ENCODE data around the gene ASAP2. TPM values are rescaled to one million over a fixed set of nuclear protein-coding genes. Genes with fewer than 3 reads are reported as not detected.
A peak's percentile ranks its signal among the peaks of the same experiment; 100 is the strongest.

ASAP2 gene
- total RNA-seq, 1 experiment from 2014 or later, result 14.3 TPM

DNA sequence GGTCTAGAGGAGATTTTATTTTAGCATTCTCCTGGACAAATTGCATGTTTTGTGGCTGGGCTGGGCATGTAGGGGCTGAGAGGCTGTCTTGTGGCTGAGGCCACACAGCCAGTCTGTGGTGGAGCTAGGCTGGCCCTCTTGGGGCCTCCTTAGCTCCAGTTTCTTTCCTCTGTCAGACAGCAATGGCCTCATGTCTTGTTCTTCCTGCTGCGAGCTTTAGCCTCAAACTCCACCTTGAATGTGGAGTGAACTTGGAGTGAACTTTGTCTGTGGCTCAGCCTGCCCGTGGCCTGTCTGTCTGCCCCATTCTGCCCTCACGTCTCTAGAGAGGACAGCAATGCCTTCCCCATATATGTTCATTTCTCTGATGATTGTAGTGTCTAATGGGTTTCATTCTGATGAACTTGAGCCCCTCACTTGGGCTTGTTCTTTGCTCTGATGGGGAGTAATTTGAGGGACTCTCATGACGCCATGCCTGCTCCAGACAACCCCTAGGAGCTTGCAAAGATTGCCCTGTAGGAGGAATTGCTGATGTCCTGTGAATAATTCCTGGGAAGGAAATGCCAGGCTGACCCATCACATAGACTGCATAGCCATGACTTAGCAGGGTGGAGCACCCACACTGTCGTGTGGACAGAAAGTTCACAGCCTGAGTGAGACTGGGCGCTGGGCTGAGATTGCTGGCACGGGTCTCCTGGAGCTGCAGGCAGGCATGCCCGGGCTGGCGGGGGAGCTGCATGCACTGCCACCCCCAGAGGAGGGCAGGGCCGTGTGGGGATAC is 42.6 kb downstream of the ASAP2 start:
- H3K27ac Mint-ChIP-seq, result peak overlapping the region; percentile 10; the same call in 1 of the 2 replicates
- POLR2A ChIA-PET, result no interaction called here
- ATAC-seq (no peak), DNase-seq (ENCODE audit: low spot score) (no peak)
- no peak for TF ChIP-seq NR1H2 (CRISPR knock-in tag; IDR thresholded peaks at IDR 0.05)
- TF ChIP-seq, protein P1, sequence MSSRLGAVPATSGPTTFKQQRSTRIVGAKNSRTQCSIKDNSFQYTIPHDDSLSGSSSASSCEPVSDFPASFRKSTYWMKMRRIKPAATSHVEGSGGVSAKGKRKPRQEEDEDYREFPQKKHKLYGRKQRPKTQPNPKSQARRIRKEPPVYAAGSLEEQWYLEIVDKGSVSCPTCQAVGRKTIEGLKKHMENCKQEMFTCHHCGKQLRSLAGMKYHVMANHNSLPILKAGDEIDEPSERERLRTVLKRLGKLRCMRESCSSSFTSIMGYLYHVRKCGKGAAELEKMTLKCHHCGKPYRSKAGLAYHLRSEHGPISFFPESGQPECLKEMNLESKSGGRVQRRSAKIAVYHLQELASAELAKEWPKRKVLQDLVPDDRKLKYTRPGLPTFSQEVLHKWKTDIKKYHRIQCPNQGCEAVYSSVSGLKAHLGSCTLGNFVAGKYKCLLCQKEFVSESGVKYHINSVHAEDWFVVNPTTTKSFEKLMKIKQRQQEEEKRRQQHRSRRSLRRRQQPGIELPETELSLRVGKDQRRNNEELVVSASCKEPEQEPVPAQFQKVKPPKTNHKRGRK (CRISPR knock-in tag; IDR thresholded peaks at IDR 0.05; ENCODE audit: borderline replicate concordance), result no peak
- TF ChIP-seq TEAD4 (CRISPR knock-in tag; IDR thresholded peaks at IDR 0.05), result no peak
- no peak for TF ChIP-seq CBFB (CRISPR knock-in tag; IDR thresholded peaks at IDR 0.05; ENCODE audit: low read depth)
- TF ChIP-seq, protein P2, sequence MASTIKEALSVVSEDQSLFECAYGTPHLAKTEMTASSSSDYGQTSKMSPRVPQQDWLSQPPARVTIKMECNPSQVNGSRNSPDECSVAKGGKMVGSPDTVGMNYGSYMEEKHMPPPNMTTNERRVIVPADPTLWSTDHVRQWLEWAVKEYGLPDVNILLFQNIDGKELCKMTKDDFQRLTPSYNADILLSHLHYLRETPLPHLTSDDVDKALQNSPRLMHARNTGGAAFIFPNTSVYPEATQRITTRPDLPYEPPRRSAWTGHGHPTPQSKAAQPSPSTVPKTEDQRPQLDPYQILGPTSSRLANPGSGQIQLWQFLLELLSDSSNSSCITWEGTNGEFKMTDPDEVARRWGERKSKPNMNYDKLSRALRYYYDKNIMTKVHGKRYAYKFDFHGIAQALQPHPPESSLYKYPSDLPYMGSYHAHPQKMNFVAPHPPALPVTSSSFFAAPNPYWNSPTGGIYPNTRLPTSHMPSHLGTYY (CRISPR knock-in tag; IDR thresholded peaks at IDR 0.05), result no peak
- TF ChIP-seq, protein P3, sequence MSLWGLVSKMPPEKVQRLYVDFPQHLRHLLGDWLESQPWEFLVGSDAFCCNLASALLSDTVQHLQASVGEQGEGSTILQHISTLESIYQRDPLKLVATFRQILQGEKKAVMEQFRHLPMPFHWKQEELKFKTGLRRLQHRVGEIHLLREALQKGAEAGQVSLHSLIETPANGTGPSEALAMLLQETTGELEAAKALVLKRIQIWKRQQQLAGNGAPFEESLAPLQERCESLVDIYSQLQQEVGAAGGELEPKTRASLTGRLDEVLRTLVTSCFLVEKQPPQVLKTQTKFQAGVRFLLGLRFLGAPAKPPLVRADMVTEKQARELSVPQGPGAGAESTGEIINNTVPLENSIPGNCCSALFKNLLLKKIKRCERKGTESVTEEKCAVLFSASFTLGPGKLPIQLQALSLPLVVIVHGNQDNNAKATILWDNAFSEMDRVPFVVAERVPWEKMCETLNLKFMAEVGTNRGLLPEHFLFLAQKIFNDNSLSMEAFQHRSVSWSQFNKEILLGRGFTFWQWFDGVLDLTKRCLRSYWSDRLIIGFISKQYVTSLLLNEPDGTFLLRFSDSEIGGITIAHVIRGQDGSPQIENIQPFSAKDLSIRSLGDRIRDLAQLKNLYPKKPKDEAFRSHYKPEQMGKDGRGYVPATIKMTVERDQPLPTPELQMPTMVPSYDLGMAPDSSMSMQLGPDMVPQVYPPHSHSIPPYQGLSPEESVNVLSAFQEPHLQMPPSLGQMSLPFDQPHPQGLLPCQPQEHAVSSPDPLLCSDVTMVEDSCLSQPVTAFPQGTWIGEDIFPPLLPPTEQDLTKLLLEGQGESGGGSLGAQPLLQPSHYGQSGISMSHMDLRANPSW (CRISPR knock-in tag; conservative IDR thresholded peaks at IDR 0.05; ENCODE audit: low read depth), result no peak
- TF ChIP-seq ATF1 (CRISPR knock-in tag; IDR thresholded peaks at IDR 0.05), result no peak
- no peak for TF ChIP-seq GRHL2 (CRISPR knock-in tag; IDR thresholded peaks at IDR 0.05; ENCODE audit: insufficient replicate concordance, severe bottlenecking)
- TF ChIP-seq, protein P4, sequence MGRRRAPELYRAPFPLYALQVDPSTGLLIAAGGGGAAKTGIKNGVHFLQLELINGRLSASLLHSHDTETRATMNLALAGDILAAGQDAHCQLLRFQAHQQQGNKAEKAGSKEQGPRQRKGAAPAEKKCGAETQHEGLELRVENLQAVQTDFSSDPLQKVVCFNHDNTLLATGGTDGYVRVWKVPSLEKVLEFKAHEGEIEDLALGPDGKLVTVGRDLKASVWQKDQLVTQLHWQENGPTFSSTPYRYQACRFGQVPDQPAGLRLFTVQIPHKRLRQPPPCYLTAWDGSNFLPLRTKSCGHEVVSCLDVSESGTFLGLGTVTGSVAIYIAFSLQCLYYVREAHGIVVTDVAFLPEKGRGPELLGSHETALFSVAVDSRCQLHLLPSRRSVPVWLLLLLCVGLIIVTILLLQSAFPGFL (CRISPR knock-in tag; IDR thresholded peaks at IDR 0.05; ENCODE audit: borderline replicate concordance), result no peak
- TF ChIP-seq NFATC4 (CRISPR knock-in tag; IDR thresholded peaks at IDR 0.05), result no peak
- TF ChIP-seq CREM (CRISPR knock-in tag; IDR thresholded peaks at IDR 0.05), result no peak
- TF ChIP-seq NR2C2 (CRISPR knock-in tag; IDR thresholded peaks at IDR 0.05), result no peak
- TF ChIP-seq ELF4 (CRISPR knock-in tag; IDR thresholded peaks at IDR 0.05; ENCODE audit: low read depth), result no peak
- TF ChIP-seq ZNF219 (CRISPR knock-in tag; IDR thresholded peaks at IDR 0.05; ENCODE audit: borderline replicate concordance), result no peak
- TF ChIP-seq FOXK1 (CRISPR knock-in tag; IDR thresholded peaks at IDR 0.05), result no peak
- TF ChIP-seq, protein P5, sequence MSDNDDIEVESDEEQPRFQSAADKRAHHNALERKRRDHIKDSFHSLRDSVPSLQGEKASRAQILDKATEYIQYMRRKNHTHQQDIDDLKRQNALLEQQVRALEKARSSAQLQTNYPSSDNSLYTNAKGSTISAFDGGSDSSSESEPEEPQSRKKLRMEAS (CRISPR knock-in tag; IDR thresholded peaks at IDR 0.05), result no peak
- TF ChIP-seq JAZF1 (CRISPR knock-in tag; IDR thresholded peaks at IDR 0.05), result no peak
- H3K36me3 Mint-ChIP-seq, result no peaks in the 10 kb centered on the region
- H3K9me3 Mint-ChIP-seq, result no peaks in the 10 kb centered on the region
- H3K27me3 Mint-ChIP-seq (ENCODE audit: low read depth), result no peaks in the 10 kb centered on the region
- no peak overlapping the region for H3K4me3 Mint-ChIP-seq
- CTCF ChIA-PET, result interaction anchor here (1.6 kb wide), 1 partner anchor 122 kb away, joined by 3 read pairs; no protein-coding TSS in a partner anchor
- H3K4me1 Mint-ChIP-seq, result peaks cover 34% of the 10 kb centered on the region

DNA sequence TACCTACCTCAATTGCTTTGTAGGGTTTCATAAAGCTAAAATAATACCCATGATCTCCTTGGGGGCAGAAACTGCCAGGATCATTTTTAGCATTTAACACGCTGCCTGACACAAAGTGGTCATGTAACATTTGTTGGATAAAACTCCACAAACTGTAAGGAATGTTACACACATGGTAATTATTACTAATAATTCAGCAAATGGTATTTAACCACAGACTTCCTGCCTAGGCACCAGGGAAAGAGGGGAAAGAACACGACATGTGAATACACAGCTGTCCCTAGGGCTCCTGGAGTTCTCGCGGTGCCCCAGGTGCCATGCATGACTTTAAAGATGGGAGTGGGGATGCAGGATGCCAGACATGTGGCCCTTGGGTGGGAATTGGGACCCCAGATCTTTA is 43.5 kb downstream of the ASAP2 start:
- H3K4me1 Mint-ChIP-seq, result peaks cover 26% of the 10 kb centered on the region
- ChIA-PET CTCF (interaction anchor here (1.6 kb wide), 1 partner anchor 121 kb away, joined by 3 read pairs; no protein-coding TSS in a partner anchor), POLR2A (no interaction called here)
- H3K4me3 Mint-ChIP-seq, result no peak overlapping the region
- ATAC-seq (no peak), DNase-seq (ENCODE audit: low spot score) (no peak)
- H3K27me3 Mint-ChIP-seq (ENCODE audit: low read depth), result no peaks in the 10 kb centered on the region
- H3K36me3 Mint-ChIP-seq, result no peaks in the 10 kb centered on the region
- no peak overlapping the region for H3K27ac Mint-ChIP-seq
- no peak for TF ChIP-seq ZBTB21 (CRISPR knock-in tag; IDR thresholded peaks at IDR 0.05; ENCODE audit: borderline replicate concordance)
- H3K9me3 Mint-ChIP-seq, result no peaks in the 10 kb centered on the region

All from WTC11 (cell line).